ENCODE measurements around the gene G6PC2.

DNA sequence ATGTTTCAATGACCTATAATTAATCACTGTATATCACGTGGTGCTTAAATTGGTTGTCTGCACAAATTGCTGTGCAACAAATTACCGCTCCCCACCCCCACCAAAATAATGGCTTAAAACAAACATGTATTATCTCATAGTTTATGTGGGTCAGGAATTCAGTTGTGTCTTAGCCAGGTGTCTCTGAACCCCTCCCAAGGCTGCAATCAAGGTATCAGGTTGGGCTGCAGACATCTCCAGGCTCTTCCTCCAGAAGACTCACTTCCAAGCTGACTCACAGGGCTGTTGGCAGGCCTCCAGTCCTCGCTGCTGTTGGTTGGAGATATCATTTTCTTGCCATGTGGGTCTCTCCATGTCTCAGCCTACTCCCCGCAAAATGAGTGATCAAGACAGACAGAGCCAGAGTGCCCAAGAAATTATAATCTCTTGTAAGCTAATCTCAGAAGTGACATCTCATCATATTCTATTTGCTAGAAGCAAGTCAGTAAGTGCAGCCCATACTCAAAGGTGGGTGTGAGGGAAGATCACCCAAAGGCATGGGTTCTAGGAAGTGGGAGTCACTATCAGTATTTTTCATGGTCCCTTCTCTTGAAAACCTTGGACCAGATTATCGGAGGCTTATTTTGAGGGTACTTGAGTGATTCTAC is 49.3 kb upstream of the G6PC2 start:
- TF ChIP-seq, protein P1, sequence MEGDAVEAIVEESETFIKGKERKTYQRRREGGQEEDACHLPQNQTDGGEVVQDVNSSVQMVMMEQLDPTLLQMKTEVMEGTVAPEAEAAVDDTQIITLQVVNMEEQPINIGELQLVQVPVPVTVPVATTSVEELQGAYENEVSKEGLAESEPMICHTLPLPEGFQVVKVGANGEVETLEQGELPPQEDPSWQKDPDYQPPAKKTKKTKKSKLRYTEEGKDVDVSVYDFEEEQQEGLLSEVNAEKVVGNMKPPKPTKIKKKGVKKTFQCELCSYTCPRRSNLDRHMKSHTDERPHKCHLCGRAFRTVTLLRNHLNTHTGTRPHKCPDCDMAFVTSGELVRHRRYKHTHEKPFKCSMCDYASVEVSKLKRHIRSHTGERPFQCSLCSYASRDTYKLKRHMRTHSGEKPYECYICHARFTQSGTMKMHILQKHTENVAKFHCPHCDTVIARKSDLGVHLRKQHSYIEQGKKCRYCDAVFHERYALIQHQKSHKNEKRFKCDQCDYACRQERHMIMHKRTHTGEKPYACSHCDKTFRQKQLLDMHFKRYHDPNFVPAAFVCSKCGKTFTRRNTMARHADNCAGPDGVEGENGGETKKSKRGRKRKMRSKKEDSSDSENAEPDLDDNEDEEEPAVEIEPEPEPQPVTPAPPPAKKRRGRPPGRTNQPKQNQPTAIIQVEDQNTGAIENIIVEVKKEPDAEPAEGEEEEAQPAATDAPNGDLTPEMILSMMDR (IDR thresholded peaks at IDR 0.05), result no peak
- no peak for TF ChIP-seq POLR2A (IDR thresholded peaks at IDR 0.05)
- TF ChIP-seq EP300 (IDR thresholded peaks at IDR 0.05), result no peak

All from ovary (tissue), 3 donors.